Peyer's patch (tissue), 4 donors: Measurements from ENCODE around the gene OR52I2.

Experiments
- CTCF ChIP-seq, 6 experiments: fragments of 450-650 bp in 4 of 6; fragments of 200-600 bp in 2 of 6; sonication (generic) in 1 of 6; IDR thresholded peaks; one replicate each; pipeline ENCODE4 v1.5.1; 2017 to 2019; ENCODE audit warnings: antibody characterized with exemption in 6 of 6, mild to moderate bottlenecking in 3 of 6, moderate library complexity in 1 of 6
- POLR2A ChIP-seq, 2 donors: fragments of 450-650 bp; IDR thresholded peaks; one replicate each; pipeline ENCODE4 v1.5.1; 2017; ENCODE audit warnings: antibody characterized with exemption in 2 of 2, mild to moderate bottlenecking in 2 of 2, moderate library complexity in 2 of 2

DNA sequence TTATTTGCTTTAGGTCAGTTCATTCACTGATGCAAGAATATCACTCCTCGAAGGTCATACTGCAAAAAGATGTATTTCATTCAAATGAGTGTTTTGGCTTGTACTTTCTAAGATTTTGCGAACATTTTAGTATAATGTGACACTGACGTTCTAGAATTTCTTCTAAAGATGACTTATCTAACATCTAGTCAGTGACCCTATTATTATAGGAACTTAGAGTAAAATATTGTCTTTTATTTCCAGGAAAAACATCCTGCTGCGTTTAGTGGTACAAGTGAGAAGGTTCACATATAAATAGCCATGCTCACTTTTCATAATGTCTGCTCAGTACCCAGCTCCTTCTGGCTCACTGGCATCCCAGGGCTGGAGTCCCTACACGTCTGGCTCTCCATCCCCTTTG lies 36.7 kb upstream of the OR52I2 start, which contains the start of gene OR52M1:
- TF ChIP-seq CTCF (IDR thresholded peaks at IDR 0.05) (no peak), POLR2A (IDR thresholded peaks at IDR 0.05) (no peak)
